ENCODE data around the gene FAM3B.
"Not testable (repeated sequence)": the region's sequence is repeated elsewhere in the genome, so short reads cannot be mapped to it uniquely, and the experiment has no call there.

Gene FAM3B, protein sequence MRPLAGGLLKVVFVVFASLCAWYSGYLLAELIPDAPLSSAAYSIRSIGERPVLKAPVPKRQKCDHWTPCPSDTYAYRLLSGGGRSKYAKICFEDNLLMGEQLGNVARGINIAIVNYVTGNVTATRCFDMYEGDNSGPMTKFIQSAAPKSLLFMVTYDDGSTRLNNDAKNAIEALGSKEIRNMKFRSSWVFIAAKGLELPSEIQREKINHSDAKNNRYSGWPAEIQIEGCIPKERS

DNA sequence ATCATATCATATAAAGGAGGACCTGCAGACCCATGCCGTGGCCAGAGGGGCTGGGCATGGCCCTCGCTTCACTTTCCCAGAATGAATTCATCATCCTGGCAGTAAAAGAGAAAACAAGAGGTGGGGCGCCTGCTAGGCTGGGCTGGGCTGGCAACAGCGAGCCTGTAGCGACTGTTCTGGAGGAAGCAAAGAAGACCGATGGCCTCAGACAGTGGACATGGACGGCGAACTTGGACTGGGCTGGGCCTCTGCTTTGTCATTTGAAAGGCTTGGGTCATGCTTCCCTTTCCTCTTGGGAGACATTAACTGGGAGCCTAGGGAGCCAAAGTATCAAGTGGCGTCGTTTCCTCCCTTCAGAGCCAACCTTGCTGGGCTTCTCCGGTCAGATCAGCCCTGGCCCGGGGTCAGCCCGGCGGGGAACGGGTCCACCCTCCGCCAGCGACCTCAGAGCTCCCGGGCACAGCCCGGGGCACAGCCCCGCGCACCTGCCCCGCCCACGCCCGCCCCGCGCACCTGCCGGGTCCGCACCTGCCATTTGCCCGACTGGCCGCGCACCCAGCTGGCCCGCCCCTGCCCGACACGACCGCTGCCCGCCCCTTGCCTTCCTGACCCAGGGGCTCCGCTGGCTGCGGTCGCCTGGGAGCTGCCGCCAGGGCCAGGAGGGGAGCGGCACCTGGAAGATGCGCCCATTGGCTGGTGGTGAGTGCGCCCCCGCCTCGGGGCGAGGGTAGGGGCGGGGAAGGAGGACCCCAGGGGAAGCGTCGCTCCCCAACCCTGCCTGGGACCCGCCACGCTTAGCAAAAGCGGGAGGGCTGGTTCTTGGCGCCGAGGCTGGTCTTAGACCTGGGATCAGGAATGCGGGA, at the start of gene FAM3B:
TSS of gene FAM3B (plus strand) at position 602 of the 863 bp plus-strand sequence. CDS start at position 681, 79 bp downstream.
- DNase-seq = no peak

DNA sequence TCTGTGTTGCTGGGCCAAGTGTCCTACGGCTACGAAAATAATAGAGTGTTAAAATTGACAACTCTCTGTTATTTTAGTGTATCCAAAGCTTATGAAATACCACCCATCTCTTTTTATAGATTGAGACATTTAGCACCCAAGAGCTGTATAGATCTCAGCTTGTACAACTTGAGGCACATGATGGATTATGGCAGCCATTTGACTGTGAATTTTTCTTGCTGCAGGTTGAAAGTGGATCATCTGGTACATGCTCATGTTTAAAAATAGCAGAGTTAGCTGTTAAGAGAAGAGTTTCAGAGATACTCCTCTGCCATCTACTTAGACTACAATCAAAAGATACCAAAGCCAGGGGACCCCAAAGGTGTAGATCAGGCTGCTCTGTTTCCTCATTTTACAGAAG, 49.3 kb upstream of the FAM3B start:
- no peak for DNase-seq

DNA sequence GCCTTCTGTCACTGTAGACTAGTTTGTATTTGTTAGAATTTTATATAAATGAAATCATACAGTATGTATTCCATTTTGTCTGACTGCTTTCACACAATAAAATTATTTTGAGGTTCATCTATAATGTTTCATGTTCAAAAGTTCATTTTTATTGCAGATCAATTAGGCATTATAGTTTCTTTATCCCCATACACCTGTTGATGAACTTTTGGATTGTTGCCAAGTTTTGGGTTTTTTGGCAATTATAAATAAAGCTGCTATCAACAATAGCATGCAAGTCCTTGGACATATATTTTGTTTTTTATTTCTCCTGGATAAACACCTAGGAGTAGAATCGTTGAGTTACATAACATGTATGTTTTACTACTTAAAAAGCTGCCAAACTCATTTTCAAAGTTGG, 47.1 kb upstream of the FAM3B start:
- no peak for DNase-seq

DNA sequence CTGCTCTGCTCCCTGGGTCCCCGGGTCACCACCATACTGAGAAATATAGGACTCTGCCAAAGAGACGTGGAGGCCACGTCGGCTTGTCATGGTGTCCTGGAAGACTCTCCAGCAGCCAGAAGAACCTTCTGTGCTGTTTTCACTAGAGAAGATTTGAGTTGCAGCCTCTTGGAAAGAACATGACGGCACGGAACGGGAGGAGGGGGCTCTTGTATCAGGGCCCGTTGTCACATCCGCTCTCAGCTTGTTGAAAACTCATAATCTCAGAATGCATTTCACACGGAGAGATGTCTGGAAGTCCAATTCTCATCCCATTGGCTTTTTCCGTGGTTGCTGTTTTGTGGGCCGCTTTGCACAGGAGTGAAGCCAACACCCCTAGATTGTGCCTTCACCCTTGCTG, 39.4 kb upstream of the FAM3B start:
- DNase-seq = no peak

DNA sequence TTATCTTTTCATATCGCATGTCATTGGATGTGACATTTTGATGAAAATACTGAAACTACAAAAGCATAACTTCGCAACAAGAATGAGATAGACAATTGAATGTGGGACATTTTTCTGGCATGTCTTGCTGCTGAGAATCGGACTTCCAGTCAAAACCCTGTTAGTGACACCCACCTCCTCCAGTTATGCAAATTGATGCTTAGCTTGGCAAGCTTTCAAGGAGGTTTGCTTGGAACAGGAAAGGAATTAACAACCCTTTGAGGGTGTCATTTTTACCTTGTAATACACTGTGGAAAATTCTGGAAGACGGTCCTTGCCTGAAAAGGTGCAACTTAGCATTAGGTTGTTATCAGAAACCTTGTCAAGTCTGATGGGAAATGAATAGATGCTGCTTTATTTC, 38.8 kb upstream of the FAM3B start:
- no peak for DNase-seq

DNA sequence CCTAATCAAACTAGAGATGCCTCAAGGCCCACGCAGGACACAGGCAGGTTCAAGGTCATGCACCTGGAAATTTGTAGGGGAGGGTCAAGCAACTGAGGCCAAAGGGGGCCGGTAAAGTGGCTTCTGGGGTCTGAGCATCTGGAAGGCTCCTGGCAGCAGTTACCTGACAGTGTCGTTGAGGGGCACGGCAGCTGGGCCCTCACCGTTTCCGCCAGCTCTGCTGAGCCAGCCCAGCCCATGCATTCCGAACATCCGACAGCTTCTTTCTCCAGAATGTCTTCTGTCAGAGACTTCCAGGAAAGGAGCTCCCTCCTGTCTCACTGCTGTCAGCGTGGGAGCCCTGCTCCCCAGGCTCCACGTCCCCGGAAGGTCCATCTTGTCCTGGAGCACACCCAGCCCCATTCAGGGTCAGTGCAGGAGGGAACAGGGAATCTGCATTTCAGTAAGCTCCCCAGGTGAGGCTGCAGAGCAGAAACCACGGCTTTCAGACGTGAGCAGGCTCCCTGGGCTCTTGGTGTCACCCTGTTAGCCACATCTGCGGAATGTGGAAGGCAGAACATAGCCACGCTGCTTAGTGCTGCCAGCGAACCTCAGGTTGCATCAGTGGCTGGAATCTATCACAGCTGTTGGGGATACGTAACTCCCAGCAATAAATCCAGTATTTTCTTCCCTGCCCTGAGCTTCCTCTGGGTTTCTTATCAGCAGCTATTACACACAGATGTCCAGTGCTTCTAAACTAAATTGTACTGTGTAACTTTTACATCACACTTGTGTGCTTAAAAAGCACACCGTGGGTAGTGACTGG, 36.3 kb upstream of the FAM3B start:
- DNase-seq = no peak

DNA sequence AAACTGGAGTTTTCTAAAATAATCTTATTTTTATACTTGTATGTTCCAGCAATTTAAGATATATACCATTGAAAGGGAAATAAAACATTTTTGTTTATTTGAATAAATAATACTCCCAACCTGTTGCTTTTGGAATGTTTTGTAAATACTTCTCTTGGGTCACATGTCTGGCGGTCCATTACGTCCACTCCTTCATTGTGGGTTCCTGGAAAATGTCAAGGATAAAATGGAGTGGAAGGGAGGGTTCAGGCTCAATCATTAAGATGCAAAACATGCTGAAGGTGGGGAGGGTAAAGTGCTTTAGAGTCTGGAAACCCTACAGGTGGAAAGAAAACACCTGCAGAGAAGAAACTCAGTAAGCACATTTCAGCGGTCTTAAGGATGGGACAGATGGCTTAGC, 34.2 kb upstream of the FAM3B start:
- DNase-seq = no peak

DNA sequence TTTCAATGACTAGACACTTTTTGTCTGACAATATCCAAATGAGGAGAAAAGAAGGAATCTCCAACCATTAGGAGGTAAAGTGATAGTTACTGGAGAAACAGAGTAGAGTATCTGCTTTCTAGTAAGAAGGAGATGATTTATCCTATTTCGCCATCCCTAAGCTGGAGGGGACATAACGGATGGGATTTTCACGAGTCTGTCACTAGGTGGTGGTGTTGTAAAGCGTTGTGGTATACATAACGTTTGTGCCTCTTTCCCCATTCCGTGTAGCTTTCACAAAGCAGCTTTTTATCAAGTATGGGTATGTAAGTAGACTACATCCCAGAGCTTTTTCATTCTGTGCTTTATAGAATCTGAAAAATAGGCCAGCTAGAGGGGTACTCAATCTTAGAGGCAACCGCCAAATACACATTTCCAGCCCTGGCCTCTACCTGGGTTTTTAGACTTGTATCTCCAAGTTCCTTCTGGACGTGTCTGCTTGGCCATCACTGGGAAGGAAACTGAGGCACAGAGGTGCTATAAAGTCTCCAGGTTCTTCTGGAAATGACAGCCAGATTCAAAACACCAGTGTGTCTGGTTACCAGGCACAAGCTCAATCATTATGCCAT, 33.3 kb upstream of the FAM3B start:
- DNase-seq = peak; percentile 68

DNA sequence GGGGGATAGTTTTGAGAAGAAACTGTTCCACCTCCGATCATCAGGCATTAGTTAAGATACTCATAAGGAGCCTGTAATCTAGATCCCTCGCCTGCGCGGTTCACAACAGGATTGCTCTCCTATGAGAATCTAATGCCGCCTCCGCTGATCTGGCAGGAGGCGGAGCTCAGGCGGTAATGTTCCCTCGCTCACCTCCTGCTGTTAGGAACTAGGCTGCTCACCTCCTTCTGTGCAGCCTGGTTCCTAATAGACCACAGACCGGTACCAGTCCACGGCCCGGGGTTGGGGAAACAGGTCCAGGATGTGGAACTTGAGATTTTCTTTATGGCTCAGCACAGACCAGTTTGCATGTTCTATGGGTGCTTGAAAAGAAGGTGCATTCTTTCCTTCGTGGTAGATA, 27.2 kb upstream of the FAM3B start:
- DNase-seq = no peak

DNA sequence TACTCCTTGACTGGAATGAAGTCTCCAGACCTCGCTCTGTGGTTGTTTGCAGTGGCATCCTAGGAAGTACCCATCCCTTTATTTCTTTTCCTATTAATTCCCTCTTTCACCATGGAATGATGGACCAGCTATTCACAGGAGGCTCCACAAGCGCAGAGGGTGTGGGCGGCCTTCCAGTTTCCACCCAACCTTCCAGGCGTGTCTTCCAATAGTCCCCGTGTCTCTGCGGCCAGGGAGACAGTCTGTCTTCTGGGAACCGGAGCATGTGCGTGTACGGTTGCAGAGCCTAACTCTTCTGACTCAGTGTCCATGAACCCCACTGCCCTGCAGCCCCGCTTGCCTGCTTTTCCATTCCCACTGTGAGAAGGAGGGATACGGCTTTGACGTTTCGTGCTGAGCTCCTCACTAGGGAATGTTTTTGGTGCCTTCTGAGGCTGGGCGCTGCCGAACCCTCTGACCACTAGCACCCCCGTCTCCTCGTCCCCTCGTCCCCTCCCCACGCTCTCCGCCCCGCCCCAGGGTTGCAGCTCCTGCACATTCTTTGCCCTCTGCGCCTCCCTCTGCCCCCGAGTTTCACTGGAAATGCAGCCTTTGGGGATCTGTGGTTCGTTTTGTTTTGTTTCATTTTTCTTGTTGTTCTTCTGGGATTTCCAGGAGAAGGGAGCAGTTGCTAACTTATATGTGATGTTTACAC, 26.3 kb upstream of the FAM3B start:
- DNase-seq = no peak

DNA sequence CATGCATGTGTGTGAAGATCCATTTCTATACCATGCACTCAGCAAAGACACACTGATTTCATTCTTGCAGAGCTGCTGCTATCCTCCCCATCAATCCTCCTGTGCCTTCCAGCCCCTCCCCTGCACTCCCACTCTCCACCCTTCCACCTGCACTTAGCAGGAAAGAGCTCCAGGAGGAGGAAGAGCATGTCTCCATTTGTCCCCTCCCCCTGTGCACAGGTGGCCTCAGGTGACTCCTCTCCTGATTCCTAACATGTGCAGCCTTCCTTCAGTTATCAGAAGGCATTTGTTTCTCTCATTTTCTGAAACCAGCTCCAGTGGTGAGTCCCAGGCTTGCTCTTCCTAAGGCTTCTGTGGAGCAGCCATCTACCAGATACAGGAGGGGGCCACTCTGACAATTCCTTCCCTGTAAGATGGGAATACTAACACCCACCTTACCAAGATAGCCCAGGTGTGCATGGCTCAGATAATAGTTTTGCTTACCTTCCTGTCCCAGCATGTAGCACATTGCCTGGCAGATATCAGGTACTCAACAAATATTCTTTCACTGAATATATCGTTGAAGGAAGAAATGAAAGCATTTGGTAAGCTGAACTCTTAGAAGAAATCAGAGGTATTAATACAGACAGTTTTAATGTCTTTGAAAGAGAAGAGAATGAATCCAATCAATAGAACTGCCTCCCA, 21.9 kb upstream of the FAM3B start:
- no peak for DNase-seq

DNA sequence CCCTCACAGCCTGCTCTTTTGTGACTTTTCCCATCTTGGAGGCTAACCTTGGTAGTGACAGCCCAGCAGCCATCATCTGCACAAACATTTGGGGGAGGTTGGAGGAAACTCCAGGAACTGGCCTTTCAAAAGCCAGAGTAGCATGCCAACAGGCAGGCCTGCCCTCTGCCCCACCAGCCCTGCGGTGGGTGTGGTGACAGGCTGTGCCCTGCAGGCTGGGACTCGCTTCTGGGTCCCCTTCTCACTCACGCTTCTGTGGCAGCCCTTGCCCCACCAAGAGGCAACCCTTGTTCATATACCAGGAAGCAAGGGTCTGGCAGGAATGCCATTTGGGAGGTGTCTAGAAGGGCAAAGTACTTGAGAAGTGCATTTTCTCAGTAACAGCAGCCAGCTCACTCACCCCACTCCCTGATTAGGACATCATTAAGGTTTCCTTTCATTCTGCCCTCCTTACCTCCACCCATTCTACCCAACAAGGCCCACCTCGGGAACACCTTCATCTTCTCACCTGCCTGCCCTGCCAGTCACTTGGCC, 20.8 kb upstream of the FAM3B start:
- no peak for DNase-seq

DNA sequence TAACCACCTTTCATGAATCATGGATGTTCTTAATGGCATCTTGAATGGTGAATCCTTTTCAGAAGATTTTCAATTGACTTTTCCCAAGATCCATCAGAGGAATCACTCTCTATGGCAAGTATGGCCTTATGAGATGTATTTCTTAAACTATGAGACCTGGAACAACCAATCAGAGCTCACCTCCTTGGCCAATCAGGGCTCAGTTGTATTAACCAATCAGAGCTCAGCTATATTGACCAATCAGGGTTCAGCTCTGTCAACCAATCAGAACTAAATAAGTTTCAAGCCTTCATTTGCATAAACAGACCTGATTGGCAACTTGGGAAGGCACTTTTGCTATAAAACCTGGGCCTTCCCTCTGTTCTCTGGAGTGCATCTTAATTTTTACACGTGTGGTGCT, 13.6 kb upstream of the FAM3B start:
- no peak for DNase-seq

DNA sequence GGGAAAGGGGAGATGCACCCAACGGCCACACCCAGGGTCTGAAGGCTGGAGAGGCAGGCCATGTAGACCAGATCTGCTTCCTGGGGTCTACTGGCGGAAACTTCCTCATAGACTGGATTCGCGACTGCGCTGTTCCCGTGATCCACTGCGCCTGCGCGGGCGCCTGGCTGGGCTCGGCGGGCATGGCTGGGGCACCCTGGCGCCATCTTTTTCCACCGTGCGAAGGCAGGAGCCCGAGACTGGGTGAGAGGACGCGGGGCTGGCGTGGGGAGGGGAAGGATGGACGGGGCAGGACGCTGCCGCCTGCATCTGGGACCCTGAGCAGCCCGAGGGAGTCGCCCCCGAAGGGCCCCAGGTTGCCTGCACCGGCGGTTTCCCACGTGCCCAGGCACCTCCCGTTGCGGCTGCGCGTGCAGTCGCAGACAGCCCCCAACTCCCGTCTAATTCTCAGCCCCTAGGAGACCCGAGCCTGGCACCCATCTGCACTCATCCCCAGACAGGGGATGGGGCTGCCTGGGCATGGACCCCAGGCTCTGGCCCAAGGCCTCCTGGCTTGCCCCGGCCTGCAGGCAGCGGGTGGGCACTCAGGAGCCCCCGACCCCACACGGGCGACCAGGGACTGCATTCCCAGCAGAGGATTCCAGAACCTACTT, 12.4 kb upstream of the FAM3B start:
- DNase-seq = no peak

DNA sequence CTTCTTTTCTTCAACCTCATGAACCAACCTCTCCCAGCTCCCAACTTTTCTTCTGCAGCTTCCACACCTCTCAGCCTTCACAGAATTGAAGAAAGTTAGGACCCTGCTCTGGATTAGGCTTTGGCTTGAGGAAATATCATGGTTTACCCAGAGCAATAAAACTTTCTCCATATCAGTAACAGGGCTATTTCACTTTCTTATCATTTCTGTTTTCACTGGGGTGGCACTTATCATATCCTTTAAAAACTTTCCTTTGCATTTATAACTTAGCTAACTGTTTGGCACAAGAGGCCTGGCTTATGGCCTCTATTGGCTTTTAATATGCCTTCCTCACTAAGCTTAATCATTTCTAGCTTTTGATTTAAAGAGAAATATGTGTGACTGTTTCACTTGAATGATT, 9.4 kb upstream of the FAM3B start:
- no peak for DNase-seq

DNA sequence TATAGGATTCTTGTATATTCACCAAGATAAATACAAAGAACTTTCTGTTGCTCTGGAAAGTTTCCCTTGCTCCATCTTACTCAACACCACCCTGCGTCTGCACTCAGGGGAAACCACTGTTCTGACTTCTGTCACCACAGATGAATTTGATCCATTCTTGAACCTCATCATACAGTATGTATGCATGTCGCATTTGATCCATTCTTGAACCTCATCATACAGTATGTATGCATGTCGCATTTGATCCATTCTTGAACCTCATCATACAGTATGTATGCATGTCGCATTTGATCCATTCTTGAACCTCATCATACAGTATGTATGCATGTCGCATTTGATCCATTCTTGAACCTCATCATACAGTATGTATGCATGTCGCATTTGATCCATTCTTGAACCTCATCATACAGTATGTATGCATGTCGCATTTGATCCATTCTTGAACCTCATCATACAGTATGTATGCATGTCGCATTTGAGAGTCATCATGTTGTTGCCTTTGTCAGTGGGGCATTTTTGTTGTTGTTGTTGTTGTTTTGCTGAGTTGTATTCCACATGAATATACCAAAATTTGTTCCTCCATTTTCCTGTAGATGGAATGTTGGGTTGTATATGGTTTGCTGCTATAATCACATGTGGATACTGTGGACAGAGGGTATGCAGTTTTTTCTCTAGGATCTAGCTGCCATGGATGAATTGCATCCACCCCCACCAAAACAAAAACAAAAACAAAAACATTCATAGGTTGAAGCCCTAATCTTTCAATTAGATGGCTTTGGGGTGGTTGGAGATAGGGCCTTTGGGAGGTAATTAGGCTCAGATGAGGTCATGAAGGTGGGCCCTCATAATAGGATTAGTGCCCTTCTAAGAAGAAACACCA, 3.1 kb upstream of the FAM3B start:
- not testable (repeated sequence) for DNase-seq

DNA sequence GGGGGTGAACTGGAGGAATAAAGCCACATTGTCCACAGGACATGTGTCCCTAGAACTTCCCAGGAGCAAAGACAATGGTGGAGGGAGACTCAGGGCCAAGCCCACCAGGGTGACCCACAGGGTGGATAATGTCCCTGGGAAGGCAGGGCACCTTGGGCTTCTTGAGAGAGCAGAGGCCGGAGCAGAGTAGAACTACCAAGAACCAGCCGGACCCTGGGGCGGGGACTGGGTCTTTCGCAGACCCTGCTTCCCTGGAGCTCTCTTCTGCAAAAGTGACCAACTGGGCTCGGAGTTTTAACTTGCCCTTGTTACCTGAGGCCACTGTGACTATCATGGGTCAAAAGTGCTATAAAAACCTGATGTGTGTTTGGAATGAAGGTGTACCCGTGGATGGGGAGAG, 875 bp upstream of the FAM3B start:
- no peak for DNase-seq

DNA sequence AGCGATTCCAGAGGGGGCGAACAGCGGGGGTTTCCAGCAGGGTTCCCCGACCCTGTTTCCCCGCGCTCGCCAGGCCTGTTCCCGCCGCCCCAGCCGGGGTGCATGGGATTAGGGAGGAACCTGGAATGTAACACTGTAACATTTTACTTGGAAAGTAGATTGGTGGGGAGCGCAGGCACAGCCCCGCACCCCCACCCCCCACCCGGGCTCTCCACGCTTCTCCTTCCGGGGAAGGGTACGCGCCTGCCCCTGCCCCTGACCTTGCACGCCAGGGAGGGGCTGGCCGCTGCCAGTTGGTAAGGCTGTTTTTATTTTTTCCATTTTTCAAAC, 427 bp downstream of the FAM3B start:
- DNase-seq = no peak

DNA sequence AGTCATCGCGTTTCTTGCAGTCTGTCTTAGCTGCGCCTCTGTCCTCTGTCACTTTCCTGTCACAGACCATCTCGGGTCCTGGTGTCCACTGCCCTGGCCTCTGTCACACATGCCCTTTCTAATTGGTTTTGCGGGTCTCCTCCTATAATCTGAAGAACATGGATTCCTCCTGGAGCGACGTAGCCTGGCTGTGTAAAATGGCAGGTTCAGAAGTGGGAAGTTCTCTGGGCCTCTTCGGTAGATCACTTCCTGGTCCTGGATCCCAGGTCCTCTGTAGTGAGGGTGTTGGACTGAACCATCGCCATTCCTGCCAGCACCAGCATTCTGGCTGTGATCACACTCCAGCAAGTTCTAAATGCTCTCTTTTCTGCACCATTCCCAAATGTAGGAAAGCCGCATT, 857 bp downstream of the FAM3B start:
- no peak for DNase-seq

DNA sequence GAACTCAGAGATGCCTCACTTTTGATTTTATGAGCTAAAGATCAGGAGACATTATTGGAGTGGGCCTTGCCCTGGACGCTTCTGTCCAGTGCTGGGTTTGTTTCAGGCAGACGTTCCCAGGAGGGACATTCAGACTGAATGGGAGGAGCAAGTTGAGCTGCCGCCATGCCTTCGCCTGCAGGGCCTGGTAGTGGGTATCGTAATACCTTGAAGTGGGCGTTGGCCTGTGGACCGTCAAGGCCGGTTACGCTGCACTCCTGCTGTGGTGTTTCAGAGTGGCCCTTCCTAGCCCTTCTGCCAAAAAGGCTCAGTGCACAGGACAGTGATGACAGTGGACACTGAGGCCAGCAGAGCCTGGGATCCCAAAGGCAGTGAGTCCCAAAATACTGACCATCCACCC, 1.6 kb downstream of the FAM3B start:
- no peak for DNase-seq

Data from CD4-positive, alpha-beta T cell treated with Interleukin-4 for 4 hours (primary cell).